Right lung (tissue), 5 donors: ENCODE results near the gene COL4A6. TPM values are rescaled to one million over a fixed set of nuclear protein-coding genes. Genes with fewer than 3 reads are reported as not detected.

Experiments
- DNase-seq, 2 donors: peaks; one replicate each; pipeline ENCODE4 v3.0.0-alpha.2; 2013
- polyA plus RNA-seq, 5 donors: library from polyadenylated mRNA; unstranded; fragments of 120-200 nt; gene quantifications; one replicate each; pipeline versions ENCODE4 v1.2.1 to v1.2.3, GENCODE V29; 2013; ENCODE audit warnings: inconsistent platforms in 1 of 5, low replicate concordance in 1 of 5; ENCODE audit not compliant: insufficient read length in 5 of 5, insufficient read depth in 1 of 5

COL4A6 gene
- polyA plus RNA-seq, 5 donors, result 10.5 to 17.8 (median 14.5) TPM

- no peak for DNase-seq
Observed at GRCh38 chrX:108271397-108271787, 166.8 kb downstream of the COL4A6 start.

- no peak for DNase-seq
Observed at GRCh38 chrX:108270739-108271396, 167.4 kb downstream of the COL4A6 start.

GRCh38 chrX:108270280-108270679 lies 167.9 kb downstream of the COL4A6 start:
- no peak for DNase-seq

- no peak for DNase-seq
Observed at GRCh38 chrX:108268434-108269080, 169.7 kb downstream of the COL4A6 start.

GRCh38 chrX:108267557-108267956 lies 170.7 kb downstream of the COL4A6 start:
- no peak for DNase-seq

GRCh38 chrX:108264376-108264775 lies 173.8 kb downstream of the COL4A6 start:
- DNase-seq, result no peak

GRCh38 chrX:108261549-108262203 lies 176.5 kb downstream of the COL4A6 start:
- DNase-seq, result no peak

GRCh38 chrX:108257556-108257955 lies 180.7 kb downstream of the COL4A6 start:
- DNase-seq, result no peak

- no peak for DNase-seq
Observed at GRCh38 chrX:108254636-108255035, 183.6 kb downstream of the COL4A6 start.

- DNase-seq, result no peak
Observed at GRCh38 chrX:108250654-108251579, 187.3 kb downstream of the COL4A6 start.

GRCh38 chrX:108246304-108246954 lies 191.8 kb downstream of the COL4A6 start:
- DNase-seq, result no peak

GRCh38 chrX:108245462-108245861 lies 192.8 kb downstream of the COL4A6 start:
- DNase-seq, result no peak

GRCh38 chrX:108235986-108236385 lies 202.2 kb downstream of the COL4A6 start:
- DNase-seq, result peak in 1 of 2 donors; percentile 19

- no peak for DNase-seq
Observed at GRCh38 chrX:108230574-108230973, 207.6 kb downstream of the COL4A6 start.

GRCh38 chrX:108224727-108225621 lies 213.2 kb downstream of the COL4A6 start:
- DNase-seq, result peak; percentile 16 to 36

- DNase-seq, result no peak
Observed at GRCh38 chrX:108224218-108224617, 214.0 kb downstream of the COL4A6 start.

GRCh38 chrX:108223585-108223984 lies 214.6 kb downstream of the COL4A6 start:
- DNase-seq, result peak; percentile 48 to 51

- no peak for DNase-seq
Observed at GRCh38 chrX:108221301-108221864, 216.8 kb downstream of the COL4A6 start.

GRCh38 chrX:108219949-108220601 lies 218.1 kb downstream of the COL4A6 start:
- DNase-seq, result no peak
